Activated CD8-positive, alpha-beta memory T cell treated with anti-CD3 and anti-CD28 coated beads, Interleukin-2, amount 50 U/mL, for 1 hour (primary cell): Measurements from ENCODE around the gene RAB4B.
A peak's percentile ranks its signal among the peaks of the same experiment; 100 is the strongest.
"Not testable (repeated sequence)": the region's sequence is repeated elsewhere in the genome, so short reads cannot be mapped to it uniquely, and the experiment has no call there.

Experiments used
- DNase-seq: peaks from one replicate; pipeline ENCODE4 v3.0.0-alpha.2; 2020; ENCODE audit errors: extremely low read depth

The RAB4B gene

DNA sequence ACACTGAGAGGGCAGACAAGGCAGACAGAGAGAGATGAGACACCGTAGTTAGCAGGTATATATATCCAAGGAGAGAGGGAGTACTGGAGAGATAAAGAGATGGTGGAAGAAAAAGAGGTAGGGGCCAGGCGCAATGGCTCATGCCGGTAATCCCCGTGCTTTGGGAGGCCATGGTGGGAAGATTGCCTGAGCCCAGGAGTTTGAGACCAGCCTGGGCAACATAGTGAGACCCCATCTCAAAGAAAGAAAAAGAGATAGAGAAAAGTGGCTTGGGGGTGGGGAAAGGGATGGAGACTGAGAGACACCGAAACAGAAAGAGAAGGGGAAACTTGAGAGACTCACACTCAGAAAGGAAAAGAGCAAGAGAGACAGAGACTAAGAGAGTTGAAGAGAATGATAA is 2.5 kb downstream of the RAB4B start:
- no peak for DNase-seq

DNA sequence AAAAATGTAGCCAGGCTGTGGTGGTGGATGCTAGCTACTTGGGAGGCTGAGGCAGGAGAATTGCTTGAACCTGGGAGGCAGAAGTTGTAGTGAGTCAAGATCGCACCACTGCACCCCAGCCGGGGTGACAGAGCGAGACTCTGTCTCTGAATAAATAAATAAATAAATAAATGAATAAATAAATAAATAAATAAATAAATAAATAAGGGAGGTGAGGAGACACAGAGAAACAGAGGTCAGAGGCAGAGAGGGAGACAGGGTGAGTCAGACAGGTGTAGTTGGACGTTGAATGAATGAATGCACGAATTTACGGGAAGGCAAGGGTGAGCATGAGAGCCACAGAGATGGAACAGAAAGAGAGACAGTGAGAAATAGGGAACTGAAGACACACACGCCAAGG is 3.1 kb downstream of the RAB4B start:
- DNase-seq = no peak

DNA sequence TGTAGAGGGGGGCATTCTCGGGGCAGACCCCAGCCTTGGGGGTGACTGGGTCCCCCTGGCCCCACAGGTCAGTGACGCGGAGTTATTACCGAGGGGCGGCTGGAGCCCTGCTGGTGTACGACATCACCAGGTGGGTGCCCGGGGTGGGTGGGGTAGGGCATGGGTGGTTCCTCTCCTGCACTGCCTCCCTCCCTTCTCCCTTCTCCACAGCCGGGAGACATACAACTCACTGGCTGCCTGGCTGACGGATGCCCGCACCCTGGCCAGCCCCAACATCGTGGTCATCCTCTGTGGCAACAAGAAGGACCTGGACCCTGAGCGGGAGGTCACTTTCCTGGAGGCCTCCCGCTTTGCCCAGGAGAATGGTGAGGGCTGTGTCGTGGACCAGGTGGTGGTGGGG is 5.7 kb downstream of the RAB4B start:
- DNase-seq = no peak

DNA sequence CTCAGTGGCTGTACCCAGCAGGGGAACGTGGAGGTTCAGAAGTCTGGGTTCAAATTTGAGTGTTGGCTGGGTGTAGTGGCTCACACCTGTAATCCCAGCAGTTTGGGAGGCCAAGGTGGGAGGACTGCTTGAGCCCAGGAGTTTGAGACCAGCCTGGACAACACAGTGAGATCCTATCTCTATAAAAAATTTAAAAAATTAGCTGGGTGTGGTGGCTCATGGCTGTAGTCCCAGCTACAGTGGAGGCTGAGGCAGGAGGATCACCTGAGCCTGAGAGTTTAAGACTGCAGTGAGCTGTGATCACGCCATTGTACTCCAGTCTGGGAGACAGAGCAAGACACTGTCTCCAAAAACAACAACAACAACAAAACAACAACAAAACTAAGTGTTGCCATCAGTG is 6.1 kb downstream of the RAB4B start:
- DNase-seq = not testable (repeated sequence)

DNA sequence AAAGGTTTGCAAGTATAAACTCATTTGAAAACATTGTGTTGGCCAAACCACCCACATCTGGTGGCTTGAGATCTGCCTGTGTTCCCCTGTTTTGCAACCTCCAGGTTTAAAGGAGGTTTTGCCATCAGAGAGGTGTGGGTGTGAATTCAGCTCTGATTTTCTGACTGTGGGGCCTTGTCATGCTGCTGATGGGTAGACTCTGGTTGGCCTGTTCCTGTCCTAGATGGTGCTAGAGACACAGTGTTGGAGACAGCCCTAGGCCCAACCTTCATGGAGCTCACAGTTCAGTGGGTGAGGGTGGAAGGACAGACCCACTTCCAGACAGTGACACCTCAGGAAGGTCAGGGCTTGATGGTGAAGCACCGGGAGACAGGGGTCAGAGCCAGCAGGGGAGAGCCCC is 7.5 kb downstream of the RAB4B start:
- no peak for DNase-seq

DNA sequence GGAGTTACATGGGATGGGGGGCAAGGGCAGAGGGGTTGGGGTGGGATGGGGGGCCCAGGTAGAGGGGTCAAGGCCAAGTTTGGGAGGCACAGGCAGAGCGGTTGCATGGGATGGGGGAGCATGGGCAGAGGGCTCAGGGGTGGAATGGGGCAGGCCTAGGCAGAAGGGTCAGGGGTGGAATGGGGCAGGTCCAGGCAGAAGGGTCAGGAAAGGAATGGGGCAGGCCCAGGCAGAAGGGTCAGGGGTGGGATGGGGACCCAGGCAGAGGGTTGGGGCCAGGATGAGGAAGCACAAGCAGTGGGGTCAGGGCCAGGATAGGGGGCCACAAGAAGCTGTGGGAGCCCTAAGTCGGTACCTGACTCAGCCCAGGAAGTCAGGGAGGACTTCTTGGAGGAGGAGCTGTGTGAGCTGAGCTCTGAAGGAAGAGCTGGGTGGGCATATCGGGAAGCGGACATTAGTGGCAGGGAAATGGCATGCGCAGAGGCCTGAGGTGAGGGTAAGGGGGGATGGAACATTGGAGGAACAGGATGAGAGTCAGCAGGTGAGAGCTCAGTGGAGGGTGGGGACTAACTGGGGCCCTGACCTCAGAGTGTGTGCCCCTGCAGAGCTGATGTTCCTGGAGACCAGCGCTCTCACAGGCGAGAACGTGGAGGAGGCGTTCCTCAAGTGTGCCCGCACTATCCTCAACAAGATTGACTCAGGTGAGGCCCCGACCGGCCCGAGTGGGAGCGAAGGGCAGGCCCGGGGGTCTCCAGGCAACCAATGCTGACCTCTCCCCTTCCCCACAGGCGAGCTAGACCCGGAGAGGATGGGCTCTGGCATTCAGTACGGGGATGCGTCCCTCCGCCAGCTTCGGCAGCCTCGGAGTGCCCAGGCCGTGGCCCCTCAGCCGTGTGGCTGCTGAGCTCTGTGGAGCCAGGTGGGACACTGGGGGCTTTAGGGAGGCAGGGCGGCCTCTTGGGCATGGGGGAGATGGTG is 8.3 kb downstream of the RAB4B start:
- DNase-seq = no peak

DNA sequence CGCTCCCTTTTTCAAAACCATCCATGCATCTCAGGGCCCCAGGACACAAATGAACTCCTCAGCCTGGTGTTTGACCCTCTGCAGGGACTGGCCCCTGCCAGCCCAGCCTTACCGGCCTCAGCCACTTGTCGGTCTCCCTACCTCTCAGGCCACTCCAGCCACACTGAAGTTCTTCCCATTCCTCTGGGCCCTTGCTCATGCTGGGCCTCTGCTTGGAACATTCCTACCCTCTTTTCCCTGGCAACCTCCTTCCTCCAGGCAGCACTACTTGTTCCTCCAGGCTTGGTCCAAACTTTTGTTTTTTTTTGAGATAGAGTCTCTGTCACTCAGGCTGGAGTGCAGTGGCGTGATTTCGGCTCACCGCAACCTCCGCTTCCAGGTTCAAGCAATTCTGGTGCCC is 13.3 kb downstream of the RAB4B start:
- no peak for DNase-seq

DNA sequence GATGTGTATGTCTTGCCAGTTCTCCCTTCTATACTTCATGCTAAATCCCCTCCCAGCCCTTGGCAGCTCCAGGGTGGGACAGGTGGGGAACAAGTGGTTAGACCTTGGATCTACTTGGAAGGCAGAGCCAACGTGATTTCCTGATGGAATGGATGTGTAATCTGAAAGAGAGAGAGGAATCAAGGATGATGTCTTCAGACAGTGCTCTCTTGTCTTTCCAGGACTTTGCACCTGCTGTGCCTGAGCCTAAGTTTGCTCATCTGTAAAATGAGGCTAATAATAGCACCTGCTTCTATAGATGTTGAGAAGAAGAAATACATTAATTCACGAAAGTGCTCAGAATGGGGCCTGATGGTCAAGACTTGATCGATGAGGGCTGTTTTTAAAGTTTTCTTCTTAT is 13.9 kb downstream of the RAB4B start:
- DNase-seq = no peak

DNA sequence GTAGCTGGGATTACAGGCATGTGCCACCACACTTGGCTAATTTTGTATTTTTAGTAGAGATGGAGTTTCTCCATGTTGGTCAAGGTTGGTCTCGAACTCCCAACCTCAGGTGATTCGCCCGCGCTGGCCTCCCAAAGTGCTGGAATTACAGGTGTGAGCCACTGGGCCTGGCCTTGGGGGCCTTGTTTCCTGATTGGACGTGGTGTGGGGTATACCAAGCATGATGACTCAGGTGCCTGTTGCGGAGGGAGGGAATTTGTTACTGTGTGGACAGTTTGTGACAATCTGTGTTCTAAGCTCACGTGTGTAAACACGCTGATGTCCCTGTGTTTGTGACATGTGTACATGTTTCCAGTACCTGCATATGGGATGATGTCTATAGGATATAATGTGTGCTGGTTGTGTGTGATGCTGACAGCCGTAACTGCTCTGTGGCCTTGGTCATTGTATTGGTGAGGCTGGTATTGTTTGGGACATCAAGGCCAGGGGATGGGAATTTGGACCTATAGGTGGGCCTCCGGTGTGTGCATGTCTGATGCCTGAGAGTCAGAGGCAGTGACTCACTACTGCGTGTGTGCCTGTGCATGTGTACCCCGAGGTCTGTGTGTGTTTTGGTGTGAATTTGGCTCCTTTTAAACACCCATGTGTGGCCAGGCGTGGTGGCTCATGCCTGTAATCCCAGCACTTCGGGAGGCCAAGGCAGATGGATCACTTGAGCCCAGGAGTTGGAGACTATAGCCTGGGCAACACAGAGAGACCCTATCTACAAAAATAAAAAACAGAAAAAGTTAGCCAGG is 19.3 kb downstream of the RAB4B start:
- DNase-seq = no peak

DNA sequence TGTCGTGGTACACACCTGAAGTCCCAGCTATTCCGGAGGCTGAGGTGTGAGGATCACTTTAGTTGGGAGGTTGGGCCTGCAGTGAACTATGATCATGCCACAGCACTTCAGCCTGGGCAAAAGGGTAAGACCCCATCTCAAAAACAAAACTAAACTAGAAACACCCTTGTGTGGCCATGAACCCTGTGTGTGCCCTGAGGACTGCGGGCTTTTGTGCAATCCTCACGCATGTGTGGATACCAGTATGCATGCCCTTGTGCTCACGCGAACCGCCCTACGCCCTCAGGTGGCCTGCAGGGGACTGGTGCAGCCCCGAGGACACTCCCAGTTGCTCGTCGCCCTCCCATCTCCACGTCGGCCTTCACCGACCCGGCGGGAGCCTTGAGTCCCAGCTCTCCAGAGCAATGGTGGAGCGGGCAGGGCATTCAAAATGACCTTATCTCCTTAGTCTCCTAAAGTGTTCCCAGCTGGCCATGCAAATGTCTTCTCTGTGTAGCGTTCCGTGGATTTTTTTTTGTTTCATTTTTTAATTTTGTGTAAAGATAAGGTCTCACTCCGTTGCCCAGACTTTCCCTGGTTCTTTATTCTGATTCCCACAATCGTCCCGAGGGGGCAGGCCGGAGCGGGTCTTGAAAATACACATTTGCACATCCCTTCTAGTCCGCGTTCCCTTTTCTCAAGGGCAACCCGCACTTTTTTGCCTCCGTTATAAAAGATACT is 20.1 kb downstream of the RAB4B start:
- peak; percentile 42 for DNase-seq

DNA sequence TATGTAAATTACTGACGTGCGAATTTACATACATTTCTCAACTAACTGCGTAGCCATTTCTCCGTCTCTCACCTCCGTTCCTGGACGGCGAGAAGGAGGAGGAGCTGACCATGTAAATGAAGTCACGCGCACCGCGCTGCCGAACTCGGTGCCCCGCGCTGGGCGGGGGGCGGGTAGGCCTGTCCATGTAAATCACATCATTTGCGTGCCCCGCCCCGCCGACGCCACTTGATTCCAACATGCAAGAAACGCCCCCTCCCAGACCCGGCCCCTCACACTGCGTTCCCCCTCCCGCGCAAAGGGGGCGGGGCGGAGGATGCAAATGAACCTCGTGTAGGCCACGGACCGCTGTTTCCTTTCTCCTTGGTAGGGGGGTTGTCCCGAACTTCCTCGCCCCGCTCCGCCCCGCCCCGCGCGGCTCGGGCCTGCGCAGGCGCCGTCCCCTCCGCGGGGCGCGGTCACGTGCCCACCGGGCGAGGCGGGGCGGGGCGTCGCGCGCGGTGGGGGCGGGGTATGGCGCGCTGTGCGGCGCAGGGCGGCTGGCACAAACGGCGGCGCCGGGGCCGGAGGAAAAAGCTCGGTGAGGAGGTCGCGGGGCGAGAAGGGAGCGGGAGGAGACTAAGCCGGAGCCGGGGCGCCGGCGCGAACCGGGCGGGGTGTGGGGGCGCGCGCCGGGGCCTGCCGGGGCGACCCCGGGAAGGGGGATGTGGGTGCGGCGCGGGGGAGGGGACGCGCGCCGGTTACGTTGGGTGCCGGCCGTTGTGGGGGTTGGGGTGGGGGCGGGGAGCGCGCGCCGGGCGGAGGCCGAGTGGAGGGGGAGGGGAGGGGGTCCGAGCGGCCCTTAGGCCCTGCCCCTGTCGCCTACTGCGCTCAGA is 20.9 kb downstream of the RAB4B start, which contains the start of gene EGLN2:
Gene EGLN2 (plus strand): TSS at position 509 of the 875 bp plus-strand sequence. CDS start 1,382 bp downstream, outside the sequence.
- DNase-seq = peak; percentile 100

DNA sequence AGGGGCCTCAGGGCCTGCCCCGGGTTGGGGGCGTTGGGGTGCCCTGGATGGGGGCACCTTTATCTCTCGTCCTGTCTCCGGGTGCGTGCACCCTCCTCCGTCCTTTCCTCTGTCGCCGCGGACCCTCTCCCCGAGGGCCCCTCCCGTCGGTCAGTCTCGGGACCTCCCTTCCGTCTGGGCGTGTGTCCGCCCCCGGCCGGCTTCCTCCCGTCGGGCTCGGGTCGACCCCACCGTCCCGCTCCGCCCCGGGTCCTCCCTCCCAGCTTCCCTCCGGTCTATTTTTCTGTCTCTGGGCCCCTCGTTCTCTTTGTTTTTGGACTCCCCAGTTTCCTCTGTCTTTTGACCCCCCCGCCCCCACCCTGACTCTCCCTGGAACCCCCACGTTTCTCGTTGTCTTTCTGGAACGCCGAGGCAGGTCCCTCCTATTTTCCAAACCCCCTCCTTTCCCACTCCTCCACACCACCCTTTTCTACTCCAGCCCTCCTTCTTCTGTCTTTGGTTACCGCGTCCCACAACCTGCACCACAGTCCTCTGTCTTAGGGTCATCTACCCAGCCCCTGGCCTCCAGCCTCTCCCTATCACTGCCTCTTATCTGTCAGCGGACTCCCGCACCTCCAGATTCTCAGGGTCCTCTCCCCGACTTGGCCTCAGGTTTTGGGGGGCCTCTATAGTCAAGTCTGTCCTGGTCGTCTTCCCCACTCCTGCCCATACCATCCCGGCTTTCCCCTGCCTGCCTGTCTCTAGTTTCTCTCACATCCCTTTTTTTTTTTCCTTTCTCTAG is 21.7 kb downstream of the RAB4B start:
- no peak for DNase-seq

DNA sequence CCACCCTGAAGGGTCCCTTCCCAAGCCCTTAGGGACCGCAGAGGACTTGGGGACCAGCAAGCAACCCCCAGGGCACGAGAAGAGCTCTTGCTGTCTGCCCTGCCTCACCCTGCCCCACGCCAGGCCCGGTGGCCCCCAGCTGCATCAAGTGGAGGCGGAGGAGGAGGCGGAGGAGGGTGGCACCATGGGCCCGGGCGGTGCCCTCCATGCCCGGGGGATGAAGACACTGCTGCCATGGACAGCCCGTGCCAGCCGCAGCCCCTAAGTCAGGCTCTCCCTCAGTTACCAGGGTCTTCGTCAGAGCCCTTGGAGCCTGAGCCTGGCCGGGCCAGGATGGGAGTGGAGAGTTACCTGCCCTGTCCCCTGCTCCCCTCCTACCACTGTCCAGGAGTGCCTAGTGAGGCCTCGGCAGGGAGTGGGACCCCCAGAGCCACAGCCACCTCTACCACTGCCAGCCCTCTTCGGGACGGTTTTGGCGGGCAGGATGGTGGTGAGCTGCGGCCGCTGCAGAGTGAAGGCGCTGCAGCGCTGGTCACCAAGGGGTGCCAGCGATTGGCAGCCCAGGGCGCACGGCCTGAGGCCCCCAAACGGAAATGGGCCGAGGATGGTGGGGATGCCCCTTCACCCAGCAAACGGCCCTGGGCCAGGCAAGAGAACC is 22.4 kb downstream of the RAB4B start:
- DNase-seq = no peak

DNA sequence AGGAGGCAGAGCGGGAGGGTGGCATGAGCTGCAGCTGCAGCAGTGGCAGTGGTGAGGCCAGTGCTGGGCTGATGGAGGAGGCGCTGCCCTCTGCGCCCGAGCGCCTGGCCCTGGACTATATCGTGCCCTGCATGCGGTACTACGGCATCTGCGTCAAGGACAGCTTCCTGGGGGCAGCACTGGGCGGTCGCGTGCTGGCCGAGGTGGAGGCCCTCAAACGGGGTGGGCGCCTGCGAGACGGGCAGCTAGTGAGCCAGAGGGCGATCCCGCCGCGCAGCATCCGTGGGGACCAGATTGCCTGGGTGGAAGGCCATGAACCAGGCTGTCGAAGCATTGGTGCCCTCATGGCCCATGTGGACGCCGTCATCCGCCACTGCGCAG is 22.9 kb downstream of the RAB4B start:
- DNase-seq = no peak

DNA sequence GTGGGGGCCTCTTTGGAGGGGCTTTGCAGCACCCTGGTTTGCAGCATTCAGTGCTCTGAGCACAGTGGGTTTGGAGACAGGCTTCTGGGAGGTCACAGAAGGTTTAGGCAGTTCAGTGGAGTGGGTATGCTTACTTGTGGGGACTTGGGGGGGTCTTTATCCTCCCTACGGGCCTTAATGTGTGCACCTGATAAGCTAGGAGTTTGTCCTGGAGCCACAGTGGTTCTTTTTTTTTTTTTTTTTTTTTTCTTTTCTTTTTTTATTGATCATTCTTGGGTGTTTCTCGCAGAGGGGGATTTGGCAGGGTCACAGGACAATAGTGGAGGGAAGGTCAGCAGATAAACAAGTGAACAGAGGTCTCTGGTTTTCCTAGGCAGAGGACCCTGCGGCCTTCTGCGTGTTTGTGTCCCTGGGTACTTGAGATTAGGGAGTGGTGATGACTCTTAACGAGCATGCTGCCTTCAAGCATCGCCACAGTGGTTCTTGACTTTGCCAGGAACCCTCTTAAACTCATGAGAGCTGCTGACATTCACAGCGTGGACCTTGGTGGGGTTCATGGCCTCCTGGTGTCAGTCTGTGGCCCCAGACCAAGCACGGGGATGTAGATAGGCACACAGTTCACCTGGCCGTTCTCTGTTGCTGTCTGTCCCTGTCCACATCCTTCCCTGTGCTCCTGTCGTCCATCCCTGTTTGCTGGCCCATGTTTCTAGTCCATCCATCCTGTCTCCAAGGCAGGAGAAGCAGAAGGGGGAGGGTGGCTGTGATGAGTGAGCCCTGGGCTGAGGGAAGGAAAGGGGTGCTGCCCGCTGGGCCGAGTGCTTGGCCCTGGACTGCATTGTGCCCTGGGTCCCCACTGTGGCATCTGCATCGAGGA is 23.6 kb downstream of the RAB4B start:
- no peak for DNase-seq

DNA sequence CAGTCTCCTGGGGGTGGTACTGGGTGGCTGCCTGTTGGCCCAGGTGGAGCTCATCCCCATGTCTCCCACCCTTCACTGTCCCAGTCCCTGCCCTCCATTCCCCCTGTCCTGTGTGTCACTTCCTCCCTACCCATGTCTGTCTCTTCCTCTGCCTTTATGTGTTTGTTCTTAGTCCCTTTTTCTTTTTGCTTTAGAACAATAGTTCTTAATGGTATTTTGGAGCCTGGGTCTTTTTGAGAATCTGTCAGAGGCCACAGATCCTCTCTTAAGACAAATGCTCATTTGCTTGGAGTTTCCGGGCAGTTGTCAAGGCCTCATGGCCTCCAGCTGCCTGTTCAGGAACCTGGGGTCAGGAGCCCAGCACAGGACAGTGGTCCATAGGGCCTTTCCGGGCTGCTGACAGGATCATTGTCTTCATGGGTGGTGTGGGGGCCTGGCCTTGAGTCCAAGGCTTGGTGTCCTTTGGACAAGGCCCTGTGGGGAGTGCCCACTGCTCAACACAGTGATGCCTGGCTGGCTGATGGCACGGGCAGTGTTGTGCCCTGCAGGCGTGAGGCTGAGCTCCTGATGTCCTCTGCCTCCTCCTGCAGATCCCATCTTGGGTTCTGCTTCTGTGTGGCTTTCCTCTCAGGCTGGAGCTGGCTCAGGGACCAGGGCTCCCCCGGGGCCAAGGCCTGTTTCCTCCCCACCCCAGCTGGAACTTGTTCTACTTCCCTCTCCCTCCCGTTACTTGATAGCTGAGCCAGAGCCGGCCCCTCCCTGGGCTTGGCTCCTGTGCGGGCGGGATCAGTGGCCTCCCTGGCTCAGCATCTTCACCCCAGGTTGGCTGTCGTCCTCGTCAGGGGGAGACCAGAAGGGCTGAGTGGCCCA is 24.5 kb downstream of the RAB4B start:
- DNase-seq = no peak

DNA sequence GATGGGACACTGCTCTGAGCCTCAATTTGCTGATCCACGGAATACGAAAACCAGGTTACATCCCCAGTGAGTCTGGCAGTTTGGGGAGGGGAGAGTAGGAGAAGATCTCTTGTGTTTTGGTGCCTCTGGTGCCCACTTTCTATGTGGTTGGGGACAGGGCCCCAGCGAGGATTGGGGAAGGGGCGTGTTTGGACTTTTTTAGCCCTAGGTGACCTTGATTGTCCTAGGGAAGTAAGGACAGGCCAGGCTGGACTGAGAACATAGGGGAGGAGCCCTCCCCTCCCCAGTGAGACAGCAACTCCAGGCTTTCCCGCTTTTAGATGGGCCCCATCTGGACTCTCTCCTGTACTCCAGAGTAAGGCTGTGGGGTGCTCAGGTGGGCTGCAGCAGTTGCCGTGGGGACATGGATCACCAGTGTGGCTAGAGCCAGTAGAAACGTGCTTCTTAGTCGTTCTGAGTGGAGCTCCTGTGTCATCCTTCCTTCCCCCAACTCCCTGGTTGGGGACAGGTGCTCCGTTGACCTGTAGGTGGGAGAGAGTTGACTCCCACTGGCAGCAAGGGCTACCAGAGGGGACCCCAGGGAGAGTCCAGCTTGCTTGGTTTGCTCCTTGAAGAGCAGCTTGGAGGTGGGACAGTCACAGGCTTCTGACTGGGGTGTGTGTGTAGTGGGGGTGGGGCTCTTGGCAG is 25.3 kb downstream of the RAB4B start:
- DNase-seq = no peak
